KMS-11 (cell line): ENCODE results near the gene SKI.

ENCODE experiments used
- H2AFZ ChIP-seq: fragments of 200-600 bp; sonication (generic); 2 replicates; pipeline ENCODE4 v1.6.1; 2016; ENCODE audit warnings: antibody characterized with exemption, mixed run types, low read depth
- H3K27ac ChIP-seq: fragments of 200-600 bp; sonication (generic); 2 replicates; pipeline ENCODE4 v1.6.1; 2016; ENCODE audit warnings: mild to moderate bottlenecking, mixed run types
- H3K27me3 ChIP-seq: fragments of 200-600 bp; sonication (generic); 2 replicates; pipeline ENCODE4 v1.6.1; 2017; ENCODE audit warnings: mild to moderate bottlenecking, low read depth, mixed run types, moderate library complexity; ENCODE audit not compliant: insufficient read depth
- H3K36me3 ChIP-seq: fragments of 200-600 bp; sonication (generic); 2 replicates; pipeline ENCODE4 v1.6.1; 2017; ENCODE audit warnings: mild to moderate bottlenecking, mixed run types; ENCODE audit not compliant: insufficient read depth
- H3K4me1 ChIP-seq: fragments of 200-600 bp; sonication (generic); 2 replicates; pipeline ENCODE4 v1.6.1; 2016; ENCODE audit warnings: mild to moderate bottlenecking, low read depth, mixed run types; ENCODE audit not compliant: poor library complexity, severe bottlenecking
- H3K4me2 ChIP-seq: fragments of 200-600 bp; sonication (generic); 2 replicates; pipeline ENCODE4 v1.7.0; 2016; ENCODE audit warnings: mild to moderate bottlenecking, mixed run types
- H3K4me3 ChIP-seq: fragments of 200-600 bp; sonication (generic); IDR thresholded peaks from 2 replicates; pipeline ENCODE4 v1.6.1; 2017; ENCODE audit warnings: low read depth, low read length, mixed read lengths; ENCODE audit not compliant: insufficient read depth
- H3K79me2 ChIP-seq: fragments of 200-600 bp; sonication (generic); 2 replicates; pipeline ENCODE4 v1.6.1; 2016; ENCODE audit warnings: low read depth, mixed run types; ENCODE audit not compliant: insufficient read depth
- H3K9ac ChIP-seq: fragments of 200-600 bp; sonication (generic); 2 replicates; pipeline ENCODE4 v1.6.1; 2016; ENCODE audit warnings: mild to moderate bottlenecking, mixed run types
- H4K20me1 ChIP-seq: fragments of 200-600 bp; sonication (generic); 2 replicates; pipeline ENCODE4 v1.6.1; 2016; ENCODE audit warnings: mild to moderate bottlenecking, mixed run types; ENCODE audit not compliant: insufficient read depth
- TF ChIP-seq, protein P1 (sequence below): fragments of 200-600 bp; sonication (generic); conservative IDR thresholded peaks from 2 replicates; pipeline ENCODE4 v1.6.1; 2017; ENCODE audit warnings: low read depth, mild to moderate bottlenecking, antibody characterized with exemption, low read length, moderate library complexity, mixed read lengths

The SKI gene

DNA sequence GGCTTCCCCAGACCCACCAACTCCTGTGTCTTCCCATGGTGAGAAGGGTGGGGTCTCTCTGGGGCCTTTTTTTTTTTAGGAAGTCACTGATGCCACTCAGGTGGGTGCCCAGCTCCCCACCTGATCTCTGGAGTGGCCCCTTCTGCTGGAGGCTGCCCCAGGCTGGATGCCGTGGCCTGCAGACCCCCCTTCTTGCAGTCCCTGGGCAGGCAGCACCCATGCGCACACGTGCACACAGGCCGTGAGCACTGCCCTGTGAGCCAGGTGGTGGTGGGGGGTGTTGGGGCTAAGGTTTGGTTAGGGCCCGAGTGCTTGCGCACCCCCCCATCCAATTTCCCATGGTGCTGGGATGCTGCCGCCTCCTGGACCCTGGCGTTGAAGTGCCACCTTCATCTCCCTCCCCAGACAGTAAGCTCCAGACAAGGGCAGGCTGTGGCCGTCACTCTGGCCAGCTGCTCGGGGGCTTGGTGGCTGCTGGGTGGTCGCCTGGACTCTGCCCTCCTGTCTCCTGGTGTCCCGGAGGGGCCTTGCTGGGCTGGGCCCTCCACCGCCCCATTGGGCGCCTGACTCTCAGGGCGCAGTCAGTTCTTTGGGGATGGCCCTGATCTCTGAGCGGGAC lies 50.6 kb downstream of the SKI start:
- Histone ChIP-seq H3K4me3 (no peak overlapping the region), H3K9ac (no peak overlapping the region), H3K27me3 (peaks cover 6% of the 10 kb centered on the region; the same call in 1 of the 2 replicates), H3K27ac (no peak overlapping the region), H2AFZ (no peak overlapping the region), H3K79me2 (no peaks in the 10 kb centered on the region), H3K36me3 (no peaks in the 10 kb centered on the region), H3K4me1 (no peaks in the 10 kb centered on the region), H3K4me2 (no peak overlapping the region), H4K20me1 (no peaks in the 10 kb centered on the region)
- TF ChIP-seq, protein P1, sequence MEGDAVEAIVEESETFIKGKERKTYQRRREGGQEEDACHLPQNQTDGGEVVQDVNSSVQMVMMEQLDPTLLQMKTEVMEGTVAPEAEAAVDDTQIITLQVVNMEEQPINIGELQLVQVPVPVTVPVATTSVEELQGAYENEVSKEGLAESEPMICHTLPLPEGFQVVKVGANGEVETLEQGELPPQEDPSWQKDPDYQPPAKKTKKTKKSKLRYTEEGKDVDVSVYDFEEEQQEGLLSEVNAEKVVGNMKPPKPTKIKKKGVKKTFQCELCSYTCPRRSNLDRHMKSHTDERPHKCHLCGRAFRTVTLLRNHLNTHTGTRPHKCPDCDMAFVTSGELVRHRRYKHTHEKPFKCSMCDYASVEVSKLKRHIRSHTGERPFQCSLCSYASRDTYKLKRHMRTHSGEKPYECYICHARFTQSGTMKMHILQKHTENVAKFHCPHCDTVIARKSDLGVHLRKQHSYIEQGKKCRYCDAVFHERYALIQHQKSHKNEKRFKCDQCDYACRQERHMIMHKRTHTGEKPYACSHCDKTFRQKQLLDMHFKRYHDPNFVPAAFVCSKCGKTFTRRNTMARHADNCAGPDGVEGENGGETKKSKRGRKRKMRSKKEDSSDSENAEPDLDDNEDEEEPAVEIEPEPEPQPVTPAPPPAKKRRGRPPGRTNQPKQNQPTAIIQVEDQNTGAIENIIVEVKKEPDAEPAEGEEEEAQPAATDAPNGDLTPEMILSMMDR = no peak

GRCh38 chr1:2279210-2279639 lies 51.1 kb downstream of the SKI start:
- Histone ChIP-seq H3K4me3 (no peak overlapping the region), H3K79me2 (no peaks in the 10 kb centered on the region), H4K20me1 (no peaks in the 10 kb centered on the region), H3K4me1 (no peaks in the 10 kb centered on the region), H3K9ac (no peak overlapping the region), H2AFZ (no peak overlapping the region), H3K27me3 (peaks cover 5% of the 10 kb centered on the region; the same call in 1 of the 2 replicates), H3K4me2 (no peak overlapping the region), H3K36me3 (no peaks in the 10 kb centered on the region), H3K27ac (no peak overlapping the region)
- TF ChIP-seq, protein P1 = no peak

DNA sequence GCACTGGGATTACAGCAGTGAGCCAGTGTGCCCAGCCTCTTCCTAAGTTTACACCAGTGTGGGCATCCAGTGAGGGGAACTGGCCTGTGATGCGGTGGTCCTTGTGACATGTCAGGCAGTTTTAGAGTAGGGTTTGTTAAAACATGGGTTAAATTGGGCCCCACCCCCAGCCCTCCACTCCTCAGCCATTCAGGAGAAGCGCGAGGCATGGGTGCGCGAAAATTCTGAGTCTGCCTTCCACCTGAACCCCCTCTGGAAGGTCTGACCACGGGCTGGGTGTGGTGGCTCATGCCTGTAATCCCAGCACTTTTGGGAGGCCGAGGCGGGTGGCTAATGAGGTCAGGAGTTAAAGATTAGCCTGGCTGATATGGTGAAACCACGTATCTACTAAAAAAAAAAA lies 51.7 kb downstream of the SKI start:
- Histone ChIP-seq H3K79me2 (no peaks in the 10 kb centered on the region), H3K27me3 (peaks cover 2% of the 10 kb centered on the region; the same call in 1 of the 2 replicates), H2AFZ (no peak overlapping the region), H3K4me2 (no peak overlapping the region), H3K36me3 (no peaks in the 10 kb centered on the region), H3K4me3 (no peak overlapping the region), H3K27ac (no peak overlapping the region), H3K9ac (no peak overlapping the region), H3K4me1 (no peaks in the 10 kb centered on the region), H4K20me1 (no peaks in the 10 kb centered on the region)
- TF ChIP-seq, protein P1 = no peak

DNA sequence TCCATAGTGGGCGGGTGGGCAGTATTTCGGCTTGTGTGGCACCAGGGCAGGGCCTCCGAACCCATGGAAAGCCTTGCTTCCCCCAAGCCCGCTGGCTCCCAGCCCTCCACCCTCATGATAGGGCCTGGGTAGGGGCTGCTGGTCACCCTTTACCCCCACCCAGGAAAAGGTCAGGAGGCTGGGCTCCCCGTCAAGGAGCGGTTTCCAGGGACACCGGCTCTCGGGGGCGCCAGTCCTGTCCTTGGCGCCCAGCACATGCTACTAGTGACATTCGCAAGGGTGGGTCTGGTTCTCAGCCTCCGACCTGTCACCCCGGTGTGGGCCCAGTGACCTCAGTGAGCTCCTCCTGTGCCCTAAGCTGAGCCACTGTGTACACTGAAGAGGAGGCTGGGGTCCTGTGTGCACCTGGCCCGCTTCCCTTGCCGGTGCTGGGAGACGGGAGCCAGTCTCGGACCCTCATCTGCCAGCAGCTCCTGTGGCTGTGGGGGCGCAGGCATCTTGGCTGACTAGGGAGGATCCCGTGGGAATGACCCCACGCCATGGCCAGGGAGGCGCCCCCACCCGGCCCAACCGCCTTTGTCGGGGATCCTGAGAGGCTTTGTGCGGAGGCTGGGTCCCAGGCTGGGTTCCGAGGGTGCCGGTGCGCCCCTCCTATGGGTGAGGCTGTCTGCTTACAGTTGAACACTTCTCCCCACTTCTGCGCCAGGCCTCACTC lies 54.6 kb downstream of the SKI start:
- TF ChIP-seq, protein P1 = no peak
- no peak overlapping the region for H2AFZ ChIP-seq
- H4K20me1 ChIP-seq = no peaks in the 10 kb centered on the region
- no peak overlapping the region for H3K9ac ChIP-seq
- no peak overlapping the region for H3K4me2 ChIP-seq
- no peak overlapping the region for H3K4me3 ChIP-seq
- H3K27me3 ChIP-seq = peaks cover 8% of the 10 kb centered on the region; the same call in 1 of the 2 replicates
- no peaks in the 10 kb centered on the region for H3K4me1 ChIP-seq
- no peaks in the 10 kb centered on the region for H3K36me3 ChIP-seq
- no peak overlapping the region for H3K27ac ChIP-seq
- no peaks in the 10 kb centered on the region for H3K79me2 ChIP-seq
